ENCODE measurements around the gene PSMA5.

- no peak for TF ChIP-seq CTCF (conservative IDR thresholded peaks at IDR 0.05; ENCODE audit: low read length)
- no peak for TF ChIP-seq EZH2phosphoT487 (IDR thresholded peaks at IDR 0.05; ENCODE audit: borderline replicate concordance)
Observed at GRCh38 chr1:109427171-109427467, 871 bp upstream of the PSMA5 start.

Data from Loucy (cell line).